ENCODE measurements around the gene MOAP1. TPM values are rescaled to one million over a fixed set of nuclear protein-coding genes. Genes with fewer than 3 reads are reported as not detected.
"Not testable (repeated sequence)": the region's sequence is repeated elsewhere in the genome, so short reads cannot be mapped to it uniquely, and the experiment has no call there.

The MOAP1 gene
- total and polyA plus RNA-seq, 8 donors = 0.87 to 44.1 (median 19.2) TPM

DNA sequence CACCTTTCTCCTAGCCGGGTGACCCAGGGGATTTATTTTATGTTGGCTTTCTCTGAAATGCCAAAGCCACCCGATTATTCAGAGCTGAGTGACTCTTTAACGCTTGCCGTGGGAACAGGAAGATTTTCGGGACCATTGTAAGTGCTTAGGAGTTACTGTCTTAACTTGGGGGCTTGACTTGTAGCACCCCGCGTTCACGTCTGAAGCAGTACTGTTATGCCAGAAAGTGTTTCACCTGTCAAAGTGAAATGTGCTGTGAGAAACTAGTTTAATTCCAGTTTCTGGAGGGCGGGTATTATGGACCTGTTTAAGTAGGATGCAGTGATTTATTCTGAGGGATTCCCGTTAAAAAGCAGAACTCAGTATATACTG, 638 bp upstream of the MOAP1 start:
- intact Hi-C loops (cut with DNase I; ENCODE audit: low total_unique reads) = no loop called here
- no peak for TF ChIP-seq POLR2A (IDR thresholded peaks at IDR 0.05)
- TF ChIP-seq, protein P1, sequence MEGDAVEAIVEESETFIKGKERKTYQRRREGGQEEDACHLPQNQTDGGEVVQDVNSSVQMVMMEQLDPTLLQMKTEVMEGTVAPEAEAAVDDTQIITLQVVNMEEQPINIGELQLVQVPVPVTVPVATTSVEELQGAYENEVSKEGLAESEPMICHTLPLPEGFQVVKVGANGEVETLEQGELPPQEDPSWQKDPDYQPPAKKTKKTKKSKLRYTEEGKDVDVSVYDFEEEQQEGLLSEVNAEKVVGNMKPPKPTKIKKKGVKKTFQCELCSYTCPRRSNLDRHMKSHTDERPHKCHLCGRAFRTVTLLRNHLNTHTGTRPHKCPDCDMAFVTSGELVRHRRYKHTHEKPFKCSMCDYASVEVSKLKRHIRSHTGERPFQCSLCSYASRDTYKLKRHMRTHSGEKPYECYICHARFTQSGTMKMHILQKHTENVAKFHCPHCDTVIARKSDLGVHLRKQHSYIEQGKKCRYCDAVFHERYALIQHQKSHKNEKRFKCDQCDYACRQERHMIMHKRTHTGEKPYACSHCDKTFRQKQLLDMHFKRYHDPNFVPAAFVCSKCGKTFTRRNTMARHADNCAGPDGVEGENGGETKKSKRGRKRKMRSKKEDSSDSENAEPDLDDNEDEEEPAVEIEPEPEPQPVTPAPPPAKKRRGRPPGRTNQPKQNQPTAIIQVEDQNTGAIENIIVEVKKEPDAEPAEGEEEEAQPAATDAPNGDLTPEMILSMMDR (IDR thresholded peaks at IDR 0.05) = no peak
- TF ChIP-seq POLR2AphosphoS5 (IDR thresholded peaks at IDR 0.05) = no peak
- TF ChIP-seq EP300 (IDR thresholded peaks at IDR 0.05) = no peak

GRCh38 chr14:93183596-93184317, 940 bp downstream of the MOAP1 start:
- 26 to 40% (median 30%) methylated on average over 17 of the region's 17 CpGs for WGBS, 5 donors
- peak overlapping the region; percentile 67 to 95 (median 76) for H3K4me3 ChIP-seq
- H3K27me3 ChIP-seq = no peaks in the 10 kb centered on the region
- intact Hi-C loops (cut with DNase I; ENCODE audit: low total_unique reads) = no loop called here
- H3K36me3 ChIP-seq = peaks cover 0 to 42% (median 33%) of the 10 kb centered on the region in 4 donors
- peaks cover 24 to 42% (median 32%) of the 10 kb centered on the region in 4 donors for H3K4me1 ChIP-seq
- peak in 1 of 2 donors; percentile 16 for DNase-seq
- TF ChIP-seq EP300 (IDR thresholded peaks at IDR 0.05) = no peak
- no peak for TF ChIP-seq POLR2A (IDR thresholded peaks at IDR 0.05)
- no peaks in the 10 kb centered on the region for H3K9me3 ChIP-seq
- peak overlapping the region; percentile 92 to 100 (median 97) for H3K27ac ChIP-seq

More for the DNA sequence above, 638 bp upstream of the MOAP1 start:
- Histone ChIP-seq H3K9me3 (no peaks in the 10 kb centered on the region), H3K27me3 (no peaks in the 10 kb centered on the region), H3K4me3 (peak overlapping the region; percentile 67 to 95 (median 76)), H3K36me3 (peaks cover 0 to 42% (median 38%) of the 10 kb centered on the region in 4 donors), H3K27ac (peak overlapping the region; percentile 92 to 100 (median 97)), H3K4me1 (peaks cover 24 to 42% (median 32%) of the 10 kb centered on the region in 4 donors)
- WGBS, 5 donors = 0 to 1% (median 0%) methylated on average over 9 to 10 of the region's 10 CpGs
- no peak for DNase-seq

- H3K27ac ChIP-seq = no peak overlapping the region
- intact Hi-C loops (cut with DNase I; ENCODE audit: low total_unique reads) = no loop called here
- H3K4me3 ChIP-seq = no peak overlapping the region
- no peaks in the 10 kb centered on the region for H3K9me3 ChIP-seq
- H3K27me3 ChIP-seq = no peaks in the 10 kb centered on the region
- peaks cover 0 to 7% (median 0%) of the 10 kb centered on the region in 4 donors for H3K4me1 ChIP-seq
- no peaks in the 10 kb centered on the region for H3K36me3 ChIP-seq
- 77 to 92% (median 85%) methylated on average over 6 of the region's 6 CpGs for WGBS, 5 donors
- DNase-seq = peak in 1 of 2 donors; percentile 11
- no peak for TF ChIP-seq POLR2AphosphoS5 (IDR thresholded peaks at IDR 0.05)
- no peak for TF ChIP-seq EP300 (IDR thresholded peaks at IDR 0.05)
- TF ChIP-seq, protein P1 (IDR thresholded peaks at IDR 0.05) = no peak
- TF ChIP-seq POLR2A (IDR thresholded peaks at IDR 0.05) = no peak
These were observed 9.2 kb downstream of the MOAP1 start for GRCh38 chr14:93175492-93175891.

DNA sequence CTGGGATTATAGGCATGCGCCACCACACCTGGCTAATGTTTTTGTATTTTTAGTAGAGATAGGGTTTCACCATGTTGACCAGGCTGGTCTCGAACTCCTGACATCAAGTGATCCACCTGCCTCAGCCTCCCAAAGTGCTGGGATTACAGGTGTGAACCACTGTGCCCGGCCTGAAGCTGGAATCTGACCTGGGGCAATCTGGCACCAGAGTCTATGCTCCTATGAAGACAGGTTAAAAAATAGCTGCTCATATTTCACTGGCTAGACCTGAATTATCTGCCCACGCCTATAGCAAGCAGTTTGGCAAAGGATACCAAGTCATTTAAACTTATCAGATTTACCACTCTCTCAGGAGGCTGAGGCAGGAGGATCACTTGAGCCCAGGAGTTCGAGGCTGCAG, 10.0 kb downstream of the MOAP1 start:
- H3K27ac ChIP-seq; intact Hi-C loops (cut with DNase I; ENCODE audit: low total_unique reads); H3K9me3 ChIP-seq; H3K4me1 ChIP-seq; H3K36me3 ChIP-seq; H3K4me3 ChIP-seq; DNase-seq; H3K27me3 ChIP-seq: not testable (repeated sequence)
- WGBS, 5 donors = 74 to 87% (median 76%) methylated on average over 5 of the region's 5 CpGs

GRCh38 chr14:93173943-93174395, 10.7 kb downstream of the MOAP1 start:
- H3K27ac ChIP-seq = no peak overlapping the region
- 26 to 44% (median 37%) methylated on average over 8 to 10 of the region's 10 CpGs for WGBS, 5 donors
- H3K27me3 ChIP-seq = no peaks in the 10 kb centered on the region
- intact Hi-C loops (cut with DNase I; ENCODE audit: low total_unique reads) = no loop called here
- H3K36me3 ChIP-seq = no peaks in the 10 kb centered on the region
- H3K4me3 ChIP-seq = no peak overlapping the region
- H3K9me3 ChIP-seq = no peaks in the 10 kb centered on the region
- peaks cover 0 to 7% (median 0%) of the 10 kb centered on the region in 4 donors for H3K4me1 ChIP-seq
- DNase-seq = peak; percentile 14 to 20
- TF ChIP-seq, protein P1 (IDR thresholded peaks at IDR 0.05) = no peak
- no peak for TF ChIP-seq EP300 (IDR thresholded peaks at IDR 0.05)
- TF ChIP-seq POLR2A (IDR thresholded peaks at IDR 0.05) = no peak
- TF ChIP-seq POLR2AphosphoS5 (IDR thresholded peaks at IDR 0.05) = no peak

Measured in stomach (tissue), 9 donors.